Cardiac septum (tissue), 1 donor: ENCODE results near the gene OCA2. TPM values are rescaled to one million over a fixed set of nuclear protein-coding genes. Genes with fewer than 3 reads are reported as not detected.

Source experiments
- DNase-seq: peaks from one replicate; pipeline ENCODE4 v3.0.0-alpha.2; 2020; ENCODE audit warnings: low spot score
- intact Hi-C: fragments of 100-400 bp; cut with DNase I; formaldehyde crosslinking; loops from one replicate; pipeline ENCODE4 v1.14.0; 2022
- total RNA-seq: library from RNA; stranded (reverse); fragmentation: NEBNext Ultra II Directional; extraction: Animal tissue kit (Norgen Biotek cat#: 25700); gene quantifications from one replicate; pipeline ENCODE4 v1.2.1, GENCODE V29; 2021
- donor health status: DM: no; HTN: no; CAD: no.

The OCA2 gene
- total RNA-seq, 1 donor from 2014 or later = not detected

GRCh38 chr15:27912283-27912682 is 186.8 kb downstream of the OCA2 start:
- intact Hi-C loops = no loop called here
- no peak for DNase-seq

- intact Hi-C loops = no loop called here
- DNase-seq = no peak
Observed at GRCh38 chr15:27906802-27907201, 192.3 kb downstream of the OCA2 start.

GRCh38 chr15:27903405-27903804 is 195.7 kb downstream of the OCA2 start:
- intact Hi-C loops = no loop called here
- no peak for DNase-seq

- DNase-seq = no peak
- intact Hi-C loops = no loop called here
Observed at GRCh38 chr15:27902680-27903385, 196.3 kb downstream of the OCA2 start.

- DNase-seq = no peak
- intact Hi-C loops = no loop called here
Observed at GRCh38 chr15:27899583-27900285, 199.4 kb downstream of the OCA2 start.

GRCh38 chr15:27897481-27897880 is 201.6 kb downstream of the OCA2 start:
- intact Hi-C loops = no loop called here
- no peak for DNase-seq

GRCh38 chr15:27894645-27895044 is 204.5 kb downstream of the OCA2 start:
- no peak for DNase-seq

GRCh38 chr15:27889258-27889657 is 209.9 kb downstream of the OCA2 start:
- intact Hi-C loops = no loop called here
- DNase-seq = no peak

More at GRCh38 chr15:27894645-27895044, 204.5 kb downstream of the OCA2 start:
- intact Hi-C loops = no loop called here

- intact Hi-C loops = no loop called here
- DNase-seq = no peak
Observed at GRCh38 chr15:27885201-27885600, 213.9 kb downstream of the OCA2 start.

GRCh38 chr15:27884726-27885125 is 214.4 kb downstream of the OCA2 start:
- intact Hi-C loops = no loop called here
- no peak for DNase-seq

GRCh38 chr15:27878841-27879240 is 220.3 kb downstream of the OCA2 start:
- no peak for DNase-seq
- intact Hi-C loops = no loop called here

- intact Hi-C loops = no loop called here
- DNase-seq = no peak
Observed at GRCh38 chr15:27873828-27874227, 225.3 kb downstream of the OCA2 start.

- no peak for DNase-seq
Observed at GRCh38 chr15:27873039-27873438, 226.1 kb downstream of the OCA2 start.

GRCh38 chr15:27872355-27872754 is 226.8 kb downstream of the OCA2 start:
- intact Hi-C loops = no loop called here
- no peak for DNase-seq

More at GRCh38 chr15:27873039-27873438, 226.1 kb downstream of the OCA2 start:
- intact Hi-C loops = no loop called here

- intact Hi-C loops = no loop called here
- no peak for DNase-seq
Observed at GRCh38 chr15:27871902-27872260, 227.2 kb downstream of the OCA2 start.

- intact Hi-C loops = no loop called here
- no peak for DNase-seq
Observed at GRCh38 chr15:27871078-27871901, 227.8 kb downstream of the OCA2 start.

GRCh38 chr15:27870320-27870719 is 228.8 kb downstream of the OCA2 start:
- no peak for DNase-seq
- intact Hi-C loops = no loop called here

GRCh38 chr15:27869697-27870281 is 229.3 kb downstream of the OCA2 start:
- intact Hi-C loops = no loop called here
- DNase-seq = no peak

- DNase-seq = no peak
- intact Hi-C loops = no loop called here
Observed at GRCh38 chr15:27868828-27869404, 230.2 kb downstream of the OCA2 start.

GRCh38 chr15:27867861-27868260 is 231.3 kb downstream of the OCA2 start:
- intact Hi-C loops = no loop called here
- DNase-seq = no peak
